ENCODE data around the gene UBE2D1. TPM values are rescaled to one million over a fixed set of nuclear protein-coding genes. Genes with fewer than 3 reads are reported as not detected.

The UBE2D1 gene
- total and polyA plus RNA-seq, 2 donors (not counting 3 experiments of a cell fraction or from before 2014, with no cell fraction given) = 13.5 to 14.5 TPM

DNA sequence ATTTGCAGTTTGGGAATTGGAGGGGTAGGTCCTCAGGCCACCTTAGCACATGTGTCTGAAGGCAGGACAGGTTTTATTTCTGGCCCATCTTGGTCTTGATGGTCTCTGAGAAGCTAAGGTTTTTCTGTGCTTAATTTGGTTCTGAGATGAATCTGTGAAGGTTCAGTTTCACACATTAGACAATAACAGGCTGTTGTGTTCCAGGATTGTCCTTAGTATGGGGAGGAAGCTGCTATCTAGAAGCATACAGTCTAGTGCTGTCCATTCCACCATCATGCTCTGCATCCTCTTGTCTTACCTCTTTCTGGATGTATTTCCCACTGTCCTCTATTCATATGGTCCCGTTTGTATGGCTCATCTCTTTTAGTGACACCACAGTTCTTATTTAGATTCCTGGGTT lies 7.1 kb downstream of the UBE2D1 start:
- Histone ChIP-seq H3K9me1 (replicated peaks; ENCODE audit: control insufficient read depth, extremely low read depth, insufficient read depth, low read length) (no peaks in the 10 kb centered on the region), H3K4me3 (replicated peaks in 1 of 3; ENCODE audit: insufficient read depth in 1 of 3, low read depth in 1 of 3, low read length in 3 of 3) (no peak overlapping the region), H2AFZ (ENCODE audit: low read depth, low read length) (no peak overlapping the region), H3K27ac (ENCODE audit: insufficient read depth, low read depth, low read length) (no peak overlapping the region), H3K9ac (replicated peaks; ENCODE audit: extremely low read depth, insufficient read depth, low read length) (no peak overlapping the region), H3K4me1 (ENCODE audit: control insufficient read depth, extremely low read depth, insufficient read depth, low read length) (no peaks in the 10 kb centered on the region), H3K79me2 (ENCODE audit: control insufficient read depth, insufficient read depth, low read length) (peaks cover 58% of the 10 kb centered on the region), H3K4me2 (ENCODE audit: insufficient read depth, low read length) (no peak overlapping the region), H4K20me1 (replicated peaks; ENCODE audit: control insufficient read depth, extremely low read depth, insufficient read depth, low read length) (peaks cover 12% of the 10 kb centered on the region), H3K9me3 (replicated peaks; ENCODE audit: control insufficient read depth, insufficient read depth, low read length) (no peaks in the 10 kb centered on the region), H3K36me3 (ENCODE audit: control insufficient read depth in 2 of 2, extremely low read depth in 1 of 2, insufficient read depth in 2 of 2, low read length in 2 of 2) (no peaks in the 10 kb centered on the region), H3K27me3 (ENCODE audit: control insufficient read depth in 2 of 2, insufficient read depth in 2 of 2, low read length in 2 of 2) (no peaks in the 10 kb centered on the region)
- intact Hi-C loops (cut with micrococcal nuclease) (no loop called here), dilution Hi-C loops (cut with MboI; ENCODE audit: extremely low pct_ligation_motif_present, low sequenced_read_pairs) (no loop called here)
- no TSS peak for BruUV-seq (replicated peaks)
- CTCF ChIA-PET = interaction anchor here (0.6 kb wide), 1 partner anchor 50 kb away, joined by 3 read pairs; no protein-coding TSS in a partner anchor
- FAIRE-seq (no peak), DNase-seq (ENCODE audit: low read depth, low spot score) (no peak)
- TF ChIP-seq EZH2 (IDR thresholded peaks at IDR 0.05; ENCODE audit: borderline replicate concordance, low read depth, low read length, severe bottlenecking) (no peak), FOS (IDR thresholded peaks at IDR 0.05; ENCODE audit: borderline replicate concordance, insufficient read depth, low read length) (no peak), POLR2AphosphoS5 (IDR thresholded peaks at IDR 0.05; ENCODE audit: insufficient read depth, low read depth, low read length) (no peak), GATA2 (IDR thresholded peaks at IDR 0.05; ENCODE audit: insufficient read depth, insufficient read length, low read depth, low read length) (no peak), MAX (IDR thresholded peaks at IDR 0.05; ENCODE audit: insufficient read depth, insufficient read length) (no peak), MYC (IDR thresholded peaks at IDR 0.05; ENCODE audit: low read depth, low read length) (no peak), POLR2A (IDR thresholded peaks at IDR 0.05; ENCODE audit: low read depth, low read length) (no peak), JUN (IDR thresholded peaks at IDR 0.05; ENCODE audit: borderline replicate concordance, insufficient read depth, insufficient read length, low read depth) (no peak)
- TF ChIP-seq, protein P1, sequence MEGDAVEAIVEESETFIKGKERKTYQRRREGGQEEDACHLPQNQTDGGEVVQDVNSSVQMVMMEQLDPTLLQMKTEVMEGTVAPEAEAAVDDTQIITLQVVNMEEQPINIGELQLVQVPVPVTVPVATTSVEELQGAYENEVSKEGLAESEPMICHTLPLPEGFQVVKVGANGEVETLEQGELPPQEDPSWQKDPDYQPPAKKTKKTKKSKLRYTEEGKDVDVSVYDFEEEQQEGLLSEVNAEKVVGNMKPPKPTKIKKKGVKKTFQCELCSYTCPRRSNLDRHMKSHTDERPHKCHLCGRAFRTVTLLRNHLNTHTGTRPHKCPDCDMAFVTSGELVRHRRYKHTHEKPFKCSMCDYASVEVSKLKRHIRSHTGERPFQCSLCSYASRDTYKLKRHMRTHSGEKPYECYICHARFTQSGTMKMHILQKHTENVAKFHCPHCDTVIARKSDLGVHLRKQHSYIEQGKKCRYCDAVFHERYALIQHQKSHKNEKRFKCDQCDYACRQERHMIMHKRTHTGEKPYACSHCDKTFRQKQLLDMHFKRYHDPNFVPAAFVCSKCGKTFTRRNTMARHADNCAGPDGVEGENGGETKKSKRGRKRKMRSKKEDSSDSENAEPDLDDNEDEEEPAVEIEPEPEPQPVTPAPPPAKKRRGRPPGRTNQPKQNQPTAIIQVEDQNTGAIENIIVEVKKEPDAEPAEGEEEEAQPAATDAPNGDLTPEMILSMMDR (IDR thresholded peaks at IDR 0.05; ENCODE audit: extremely low read depth in 1 of 2, insufficient read depth in 1 of 2, low read depth in 1 of 2, low read length in 2 of 2) = no peak
- POLR2A ChIA-PET = no interaction called here
